Heart right ventricle (tissue), 16 donors: ENCODE measurements around the gene CPZ. TPM values are rescaled to one million over a fixed set of nuclear protein-coding genes. Genes with fewer than 3 reads are reported as not detected.

ENCODE experiments used
- ATAC-seq, 8 donors: fragments of 200-7000 bp; cut with Tn5 transposase; one replicate each; pipeline ENCODE4 v1.9.1; 2020; ENCODE audit warnings: mild to moderate bottlenecking in 8 of 8, moderate library complexity in 8 of 8, moderate number of reproducible peaks in 1 of 8
- DNase-seq, 2 donors: peaks; one replicate each; pipeline ENCODE4 v3.0.0-alpha.2; 2020
- H3K27ac ChIP-seq, 10 donors: fragments of 200-600 bp; sonication (generic) in 2 of 10; one replicate each; pipeline versions ENCODE4 v1.5.0 to v1.8.0; 2020 to 2022; ENCODE audit warnings: mild to moderate bottlenecking in 3 of 10
- H3K27me3 ChIP-seq, 7 donors: fragments of 200-600 bp; one replicate each; pipeline ENCODE4 v1.8.0; 2021 to 2022; ENCODE audit warnings: mild to moderate bottlenecking in 2 of 7
- H3K36me3 ChIP-seq, 9 donors: fragments of 200-600 bp; sonication (generic) in 1 of 9; one replicate each; pipeline versions ENCODE4 v1.5.0 to v1.8.0; 2020 to 2022; ENCODE audit warnings: mild to moderate bottlenecking in 2 of 9
- H3K4me1 ChIP-seq, 9 donors: fragments of 200-600 bp; sonication (generic) in 1 of 9; one replicate each; pipeline versions ENCODE4 v1.5.0 to v1.8.0; 2020 to 2022; ENCODE audit warnings: mild to moderate bottlenecking in 4 of 9
- H3K4me3 ChIP-seq, 10 donors: fragments of 200-600 bp; sonication (generic) in 2 of 10; one replicate each; pipeline versions ENCODE4 v1.5.0 to v1.8.0; 2020 to 2022; ENCODE audit warnings: mild to moderate bottlenecking in 7 of 10, moderate library complexity in 2 of 10
- H3K9me3 ChIP-seq, 11 donors: fragments of 200-600 bp in 10 of 11; sonication (generic) in 2 of 11; one replicate each; pipeline versions ENCODE4 v1.5.0 to v1.8.0; 2013 to 2022; ENCODE audit warnings: mild to moderate bottlenecking in 2 of 11, control low read depth in 1 of 11, moderate library complexity in 1 of 11
- WGBS, 2 donors: extraction: QIAGEN DNeasy Blood & Tissue Kit; methylation state at CpG; one replicate each; pipeline ENCODE4 v1.1.7; 2013; ENCODE audit warnings: inconsistent platforms in 1 of 2; 5-methylcytosine and 5-hydroxymethylcytosine counted together
- intact Hi-C, 10 donors: fragments of 100-400 bp; cut with DNase I; formaldehyde crosslinking; loops; one replicate each; pipeline versions ENCODE4 v1.11.1 to v1.14.2; 2022
- polyA plus RNA-seq, 2 donors: library from polyadenylated mRNA; stranded (reverse); fragments of 200-250 nt; gene quantifications; one replicate each; pipeline ENCODE4 v1.2.3, GENCODE V29; 2013
- total RNA-seq, 10 donors: library from RNA; stranded (reverse); fragmentation: NEBNext Ultra II Directional in 3 of 10; extraction: Animal tissue kit (Norgen Biotek cat#: 25700) in 3 of 10; gene quantifications; one replicate each; pipeline versions ENCODE4 v1.2.1 to v1.2.4, GENCODE V29; 2021 to 2023
- TF ChIP-seq, protein P1 (sequence below), 9 donors: fragments of 200-600 bp; sonication (generic) in 2 of 9; IDR thresholded peaks; one replicate each; pipeline versions ENCODE4 v1.5.0 to v1.8.0; 2021 to 2022; ENCODE audit warnings: antibody characterized with exemption in 9 of 9, mild to moderate bottlenecking in 5 of 9, moderate library complexity in 1 of 9
- donor health status: Arrhythmogenic right ventricular cardiomyopathy.
- donor health status: ischemic (EF 13 %, LVEDD 7.1; RV severe dilation, severe dysfunction).
- donor health status: healthy with polysubstance abuse.
- donor health status: DM: no; HTN: yes; CAD: no.
- donor health status: DM: no; HTN: no; CAD: no.
- donor health status: ischemic (EF 25% LVEDD 6.9; RV normal size, moderate dysfunction).
- donor health status: ischemic (EF 25% LVEDD 5.7; RV mildly dilated, moderate dysfunction).
- donor health status: healthy.
- donor health status: DM: yes; HTN: yes; CAD: no.
- donor health status: Ischemic cardiomyopathy.
- donor health status: ischemic (EF 35%, LVEDD 5.7; RV mildly dilated, moderate dysfunction).
- donor health status: nonischemic (EF 11% LVEDD 7.7; RV severe dilation, severe dysfunction).
- donor health status: DM: yes; HTN: yes; CAD: no.
- donor health status: PGD.
- donor health status: ischemic (EF 29% LVEDD 5.4; RV normal size, mild dysfunction).
- donor health status: nonischemic (EF 23%, LVEDD 6.1; RV moderate dilation, normal function).

CPZ gene
- total and polyA plus RNA-seq, 12 donors, result 0.12 to 0.85 (median 0.70) TPM; not detected in 5

DNA sequence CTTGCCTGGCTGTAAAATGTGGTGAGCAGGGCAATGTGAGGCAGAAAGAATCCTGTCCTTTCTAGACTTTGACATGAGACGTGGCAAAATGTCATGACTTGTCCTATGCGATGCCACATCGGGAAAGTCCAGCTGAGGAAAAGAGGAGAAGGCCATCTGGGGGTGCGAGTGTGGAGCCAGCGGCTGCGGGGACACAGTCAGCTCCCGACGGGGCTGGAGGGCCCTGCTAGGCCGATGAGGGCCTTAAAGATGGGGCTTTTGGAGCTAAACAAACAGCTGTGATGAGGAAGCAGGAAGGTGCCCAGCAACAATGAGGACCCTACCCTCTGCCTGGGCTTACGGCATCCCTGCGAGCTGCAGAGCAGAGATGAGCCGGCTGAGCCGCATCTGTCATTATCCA, 7.7 kb downstream of the CPZ start:
- no peak overlapping the region for H3K4me3 ChIP-seq
- no peaks in the 10 kb centered on the region for H3K9me3 ChIP-seq
- no peaks in the 10 kb centered on the region for H3K4me1 ChIP-seq
- H3K27me3 ChIP-seq, result peaks cover 0 to 61% (median 25%) of the 10 kb centered on the region in 7 donors
- TF ChIP-seq, protein P1, sequence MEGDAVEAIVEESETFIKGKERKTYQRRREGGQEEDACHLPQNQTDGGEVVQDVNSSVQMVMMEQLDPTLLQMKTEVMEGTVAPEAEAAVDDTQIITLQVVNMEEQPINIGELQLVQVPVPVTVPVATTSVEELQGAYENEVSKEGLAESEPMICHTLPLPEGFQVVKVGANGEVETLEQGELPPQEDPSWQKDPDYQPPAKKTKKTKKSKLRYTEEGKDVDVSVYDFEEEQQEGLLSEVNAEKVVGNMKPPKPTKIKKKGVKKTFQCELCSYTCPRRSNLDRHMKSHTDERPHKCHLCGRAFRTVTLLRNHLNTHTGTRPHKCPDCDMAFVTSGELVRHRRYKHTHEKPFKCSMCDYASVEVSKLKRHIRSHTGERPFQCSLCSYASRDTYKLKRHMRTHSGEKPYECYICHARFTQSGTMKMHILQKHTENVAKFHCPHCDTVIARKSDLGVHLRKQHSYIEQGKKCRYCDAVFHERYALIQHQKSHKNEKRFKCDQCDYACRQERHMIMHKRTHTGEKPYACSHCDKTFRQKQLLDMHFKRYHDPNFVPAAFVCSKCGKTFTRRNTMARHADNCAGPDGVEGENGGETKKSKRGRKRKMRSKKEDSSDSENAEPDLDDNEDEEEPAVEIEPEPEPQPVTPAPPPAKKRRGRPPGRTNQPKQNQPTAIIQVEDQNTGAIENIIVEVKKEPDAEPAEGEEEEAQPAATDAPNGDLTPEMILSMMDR (IDR thresholded peaks at IDR 0.05), result no peak
- H3K36me3 ChIP-seq, result no peaks in the 10 kb centered on the region
- intact Hi-C loops, result loop anchor here in 7 of 10 donors (10.0 kb wide), 1 partner anchor 315 kb away; no protein-coding TSS in a partner anchor
- no peak for DNase-seq
- 86 to 90% methylated on average over 13 of the region's 13 CpGs for WGBS, 2 donors
- ATAC-seq, result no peak
- H3K27ac ChIP-seq, result no peak overlapping the region

DNA sequence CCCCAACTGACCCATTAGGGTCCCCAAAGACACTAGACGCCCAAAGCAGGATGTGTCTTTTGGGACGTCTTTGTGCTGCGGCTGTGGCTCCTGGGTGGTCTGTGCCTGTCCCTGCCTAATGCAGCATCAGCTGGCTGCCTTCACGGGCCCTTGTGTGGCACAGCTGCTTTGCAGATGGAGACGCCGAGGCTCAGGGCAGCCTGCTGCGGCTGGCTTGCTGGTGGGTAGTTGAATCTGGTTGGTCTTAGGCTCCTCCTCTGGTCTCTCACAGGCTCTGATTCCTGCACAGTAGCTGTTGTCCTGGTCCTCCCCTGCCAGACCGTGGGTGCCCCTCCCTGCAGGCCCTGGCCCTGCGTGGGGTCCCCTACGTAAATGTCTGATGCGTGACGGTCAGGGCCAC, 8.1 kb downstream of the CPZ start:
- no peaks in the 10 kb centered on the region for H3K4me1 ChIP-seq
- H3K27ac ChIP-seq, result no peak overlapping the region
- WGBS, 2 donors, result 80 to 81% methylated on average over 12 of the region's 12 CpGs
- H3K9me3 ChIP-seq, result no peaks in the 10 kb centered on the region
- DNase-seq, result no peak
- peaks cover 0 to 60% (median 25%) of the 10 kb centered on the region in 7 donors for H3K27me3 ChIP-seq
- H3K4me3 ChIP-seq, result no peak overlapping the region
- no peaks in the 10 kb centered on the region for H3K36me3 ChIP-seq
- TF ChIP-seq, protein P1 (IDR thresholded peaks at IDR 0.05), result no peak
- intact Hi-C loops, result loop anchor here in 7 of 10 donors (10.0 kb wide), 1 partner anchor 314 kb away; no protein-coding TSS in a partner anchor
- ATAC-seq, result no peak

DNA sequence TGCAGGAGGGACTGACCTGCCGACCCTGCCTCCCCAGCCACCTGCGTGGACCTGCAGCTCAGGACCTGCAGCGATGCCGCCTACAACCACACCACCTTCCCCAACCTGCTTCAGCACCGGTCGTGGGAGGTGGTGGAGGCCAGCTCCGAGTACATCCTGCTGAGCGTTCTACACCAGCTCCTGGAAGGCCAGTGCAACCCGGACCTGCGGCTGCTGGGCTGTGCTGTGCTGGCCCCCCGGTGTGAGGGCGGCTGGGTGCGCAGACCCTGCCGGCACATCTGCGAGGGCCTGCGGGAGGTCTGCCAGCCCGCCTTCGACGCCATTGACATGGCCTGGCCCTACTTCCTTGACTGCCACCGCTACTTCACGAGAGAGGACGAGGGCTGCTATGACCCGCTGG, 8.5 kb downstream of the CPZ start:
- peaks cover 0 to 62% (median 25%) of the 10 kb centered on the region in 7 donors for H3K27me3 ChIP-seq
- intact Hi-C loops, result loop anchor here in 7 of 10 donors (10.0 kb wide), 1 partner anchor 314 kb away; no protein-coding TSS in a partner anchor
- H3K27ac ChIP-seq, result no peak overlapping the region
- ATAC-seq, result no peak
- WGBS, 2 donors, result 85 to 90% methylated on average over 23 of the region's 23 CpGs
- no peaks in the 10 kb centered on the region for H3K9me3 ChIP-seq
- no peak overlapping the region for H3K4me3 ChIP-seq
- TF ChIP-seq, protein P1 (IDR thresholded peaks at IDR 0.05), result no peak
- no peaks in the 10 kb centered on the region for H3K36me3 ChIP-seq
- no peak for DNase-seq
- H3K4me1 ChIP-seq, result no peaks in the 10 kb centered on the region

DNA sequence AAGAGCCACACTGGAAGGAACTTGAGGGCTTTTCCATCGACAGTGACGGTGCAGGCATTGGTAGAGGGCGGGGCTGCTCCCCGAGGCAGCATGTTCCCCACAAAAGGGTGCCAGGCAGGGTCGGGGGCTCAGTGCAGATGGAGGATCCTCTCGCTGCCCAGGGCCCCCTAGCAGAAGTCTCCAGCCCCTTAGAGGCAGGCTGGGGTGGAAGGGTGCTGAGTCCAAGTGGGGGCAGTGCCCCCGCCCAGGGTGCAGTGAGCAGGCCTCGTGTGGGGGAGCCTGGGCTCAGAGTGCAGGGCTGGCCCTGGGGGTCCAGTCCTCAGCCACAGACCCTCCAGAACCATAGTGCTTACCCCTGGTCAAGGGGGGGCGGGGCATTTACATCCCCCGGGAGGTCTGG, 9.0 kb downstream of the CPZ start:
- WGBS, 2 donors, result 80 to 81% methylated on average over 10 of the region's 10 CpGs
- Histone ChIP-seq H3K9me3 (no peaks in the 10 kb centered on the region), H3K4me3 (no peak overlapping the region), H3K4me1 (no peaks in the 10 kb centered on the region), H3K27ac (no peak overlapping the region), H3K27me3 (peaks cover 0 to 67% (median 25%) of the 10 kb centered on the region in 7 donors), H3K36me3 (no peaks in the 10 kb centered on the region)
- TF ChIP-seq, protein P1 (IDR thresholded peaks at IDR 0.05), result no peak
- intact Hi-C loops, result loop anchor here in 7 of 10 donors (10.0 kb wide), 1 partner anchor 313 kb away; no protein-coding TSS in a partner anchor
- DNase-seq (no peak), ATAC-seq (no peak)
